Body of pancreas (tissue), 4 donors: ENCODE measurements around the gene SPRYD4. TPM values are rescaled to one million over a fixed set of nuclear protein-coding genes. Genes with fewer than 3 reads are reported as not detected.

ENCODE experiments used
- ATAC-seq: fragments of 150-250 bp; one replicate; pipeline ENCODE4 v1.9.1; 2016
- DNase-seq, 4 donors: peaks; one replicate each; pipeline ENCODE4 v3.0.0-alpha.2; 2019
- H3K27ac ChIP-seq, 4 donors: fragments of 200-600 bp; sonication (generic); 1 replicate in 3 of 4; 2 replicates in 1 of 4; pipeline versions ENCODE4 v1.5.1 to v1.6.1; 2016 to 2019; ENCODE audit warnings: mild to moderate bottlenecking in 1 of 4, mixed read lengths in 1 of 4, moderate library complexity in 1 of 4
- H3K27me3 ChIP-seq, 2 donors: fragments of 200-600 bp; sonication (generic); one replicate each; pipeline ENCODE4 v1.6.0; 2016; ENCODE audit warnings: mild to moderate bottlenecking in 1 of 2
- H3K36me3 ChIP-seq, 2 donors: fragments of 200-600 bp; sonication (generic); replicated peaks in 1 of 2; 2 replicates each; pipeline ENCODE4 v1.5.1; 2016; ENCODE audit warnings: low read depth in 2 of 2; ENCODE audit not compliant: insufficient read depth in 1 of 2
- H3K4me1 ChIP-seq: fragments of 200-600 bp; sonication (generic); one replicate; pipeline ENCODE4 v1.6.0; 2016
- H3K4me3 ChIP-seq, 2 donors: fragments of 200-600 bp; sonication (generic); 1 replicate in 1 of 2; 2 replicates in 1 of 2; pipeline ENCODE4 v1.5.1; 2016 to 2019
- H3K9me3 ChIP-seq, 3 donors: fragments of 200-600 bp; sonication (generic); 1 replicate in 2 of 3; 2 replicates in 1 of 3; pipeline ENCODE4 v1.5.1; 2016
- POLR2A ChIP-seq, 3 donors: fragments of 450-650 bp; IDR thresholded peaks; one replicate each; pipeline ENCODE4 v1.6.1; 2016; ENCODE audit warnings: antibody characterized with exemption in 3 of 3, mild to moderate bottlenecking in 2 of 3
- WGBS, 2 donors: methylation state at CpG; one replicate each; pipeline ENCODE4 v1.1.5; 2017; 5-methylcytosine and 5-hydroxymethylcytosine counted together
- intact Hi-C: fragments of 100-400 bp; cut with DNase I; formaldehyde crosslinking; loops from one replicate; pipeline ENCODE4 v1.15.1; 2023
- total RNA-seq, 2 donors: library from RNA; depleted of rRNA; stranded (reverse); fragments of >200 nt; gene quantifications; one replicate each; pipeline ENCODE4 v1.1.0, GENCODE V29; 2016
- TF ChIP-seq, protein P1 (sequence below), 7 experiments: fragments of 450-650 bp in 4 of 7; fragments of 200-600 bp in 3 of 7; sonication (generic) in 3 of 7; IDR thresholded peaks; one replicate each; pipeline ENCODE4 v1.5.1; 2016 to 2019; ENCODE audit warnings: antibody characterized with exemption in 7 of 7

The SPRYD4 gene
- total RNA-seq, 2 donors from 2014 or later, result 1.6 to 2.1 TPM

DNA sequence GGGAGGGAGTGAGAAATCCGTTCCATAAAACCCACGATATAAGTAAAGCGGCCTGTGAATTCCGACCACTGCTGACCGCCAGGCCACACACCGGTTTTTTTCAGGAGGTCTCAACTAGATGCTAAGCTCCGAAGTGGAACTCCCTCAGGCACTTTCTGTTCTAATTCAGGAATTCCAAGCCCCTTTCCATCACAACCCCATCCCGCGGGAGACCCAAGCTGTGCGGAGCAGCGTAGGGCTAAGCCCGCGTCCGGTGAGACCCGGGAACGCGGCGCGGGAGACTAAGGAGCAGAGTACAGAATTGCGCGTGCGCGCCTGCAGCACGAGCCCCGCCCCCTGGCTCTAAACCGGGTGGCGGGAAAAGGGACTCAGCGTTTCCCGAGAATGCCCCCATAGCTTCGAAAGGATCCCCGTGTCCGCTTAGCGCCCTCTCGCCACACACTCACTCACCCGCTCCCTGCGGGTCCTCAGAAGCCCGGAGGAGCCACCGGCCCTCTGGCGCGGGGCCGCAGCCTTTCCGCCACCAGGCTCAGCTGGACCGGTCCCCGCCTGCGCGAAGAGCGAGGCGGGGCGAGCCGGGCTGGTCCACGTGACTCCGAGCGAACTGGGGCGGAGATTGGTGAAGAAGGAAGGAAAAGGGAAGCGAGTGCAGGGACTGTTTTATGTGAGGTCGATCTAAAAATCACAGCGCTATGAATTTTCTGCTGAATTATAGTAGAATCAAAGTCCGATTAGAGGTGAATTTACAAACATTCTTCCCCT is 19.3 kb upstream of the SPRYD4 start, which contains the start of gene TIMELESS:
Gene TIMELESS, minus strand, starts transcription at position 567 of the 762 bp plus-strand sequence. CDS start 15,256 bp downstream, outside the sequence.
- intact Hi-C loops, result no loop called here
- Histone ChIP-seq H3K36me3 (no peaks in the 10 kb centered on the region), H3K4me3 (peak within 1 kb of the TSS; percentile 41 to 88), H3K4me1 (peaks cover 12% of the 10 kb centered on the region), H3K27me3 (no peaks in the 10 kb centered on the region), H3K9me3 (no peaks in the 10 kb centered on the region), H3K27ac (peak within 1 kb of the TSS; percentile 78 to 92 (median 88))
- DNase-seq (peak; percentile 87 to 90 (median 90)), ATAC-seq (peak; percentile 98)
- TF ChIP-seq, protein P1, sequence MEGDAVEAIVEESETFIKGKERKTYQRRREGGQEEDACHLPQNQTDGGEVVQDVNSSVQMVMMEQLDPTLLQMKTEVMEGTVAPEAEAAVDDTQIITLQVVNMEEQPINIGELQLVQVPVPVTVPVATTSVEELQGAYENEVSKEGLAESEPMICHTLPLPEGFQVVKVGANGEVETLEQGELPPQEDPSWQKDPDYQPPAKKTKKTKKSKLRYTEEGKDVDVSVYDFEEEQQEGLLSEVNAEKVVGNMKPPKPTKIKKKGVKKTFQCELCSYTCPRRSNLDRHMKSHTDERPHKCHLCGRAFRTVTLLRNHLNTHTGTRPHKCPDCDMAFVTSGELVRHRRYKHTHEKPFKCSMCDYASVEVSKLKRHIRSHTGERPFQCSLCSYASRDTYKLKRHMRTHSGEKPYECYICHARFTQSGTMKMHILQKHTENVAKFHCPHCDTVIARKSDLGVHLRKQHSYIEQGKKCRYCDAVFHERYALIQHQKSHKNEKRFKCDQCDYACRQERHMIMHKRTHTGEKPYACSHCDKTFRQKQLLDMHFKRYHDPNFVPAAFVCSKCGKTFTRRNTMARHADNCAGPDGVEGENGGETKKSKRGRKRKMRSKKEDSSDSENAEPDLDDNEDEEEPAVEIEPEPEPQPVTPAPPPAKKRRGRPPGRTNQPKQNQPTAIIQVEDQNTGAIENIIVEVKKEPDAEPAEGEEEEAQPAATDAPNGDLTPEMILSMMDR (IDR thresholded peaks at IDR 0.05), result peak in 3 of 7 experiments; percentile 28 to 41 (median 36)
- peak; percentile 44 to 81 (median 80) for TF ChIP-seq POLR2A (IDR thresholded peaks at IDR 0.05)
- WGBS, 2 donors, result 0% methylated on average over 19 to 58 of the region's 58 CpGs

DNA sequence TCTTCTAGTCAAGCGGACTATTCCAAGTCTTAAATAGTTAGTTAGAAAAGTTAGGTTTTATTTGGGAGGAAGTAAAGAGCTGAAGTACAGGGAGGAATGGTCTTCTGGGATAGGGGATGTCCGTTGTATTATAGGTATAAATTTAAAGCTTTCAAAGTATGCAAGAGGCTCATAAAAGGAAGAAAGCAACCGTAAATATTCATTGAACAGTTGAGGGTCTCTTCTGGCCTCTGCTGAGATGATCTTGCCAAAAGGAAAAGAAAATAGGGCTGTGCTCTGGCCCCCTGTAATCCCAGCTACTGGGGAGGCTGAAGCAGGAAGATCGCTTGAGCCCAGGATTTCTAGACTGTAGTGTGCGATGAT is 18.8 kb upstream of the SPRYD4 start:
- no peak overlapping the region for H3K4me3 ChIP-seq
- peaks cover 12% of the 10 kb centered on the region for H3K4me1 ChIP-seq
- ATAC-seq (no peak), DNase-seq (no peak)
- H3K27me3 ChIP-seq, result no peaks in the 10 kb centered on the region
- no peaks in the 10 kb centered on the region for H3K9me3 ChIP-seq
- 31 to 35% methylated on average over 5 of the region's 5 CpGs for WGBS, 2 donors
- intact Hi-C loops, result no loop called here
- H3K27ac ChIP-seq, result peak overlapping the region; percentile 78 to 92 (median 88)
- no peaks in the 10 kb centered on the region for H3K36me3 ChIP-seq
- TF ChIP-seq, protein P1 (IDR thresholded peaks at IDR 0.05), result no peak
- TF ChIP-seq POLR2A (IDR thresholded peaks at IDR 0.05), result no peak

DNA sequence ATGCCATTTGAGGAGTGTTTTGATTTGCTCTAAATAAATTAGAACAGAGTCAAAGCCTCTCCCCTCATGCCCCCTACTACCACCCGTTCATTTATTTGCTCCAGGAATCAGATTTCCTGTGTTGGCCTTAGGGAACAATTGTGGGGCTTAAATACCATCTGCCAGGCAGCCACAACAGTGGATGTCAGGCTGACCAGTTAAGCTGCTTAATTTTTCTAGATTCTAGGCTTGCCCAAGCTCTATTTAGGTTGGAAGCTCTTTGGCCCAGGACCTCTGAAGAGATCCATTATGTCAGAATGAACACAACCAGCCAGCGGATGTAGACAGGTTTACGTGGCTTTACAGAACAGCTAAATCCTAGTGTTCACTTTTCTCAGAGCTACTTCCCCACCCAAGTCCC is 18.1 kb upstream of the SPRYD4 start:
- no peak for TF ChIP-seq POLR2A (IDR thresholded peaks at IDR 0.05)
- TF ChIP-seq, protein P1 (IDR thresholded peaks at IDR 0.05), result no peak

DNA sequence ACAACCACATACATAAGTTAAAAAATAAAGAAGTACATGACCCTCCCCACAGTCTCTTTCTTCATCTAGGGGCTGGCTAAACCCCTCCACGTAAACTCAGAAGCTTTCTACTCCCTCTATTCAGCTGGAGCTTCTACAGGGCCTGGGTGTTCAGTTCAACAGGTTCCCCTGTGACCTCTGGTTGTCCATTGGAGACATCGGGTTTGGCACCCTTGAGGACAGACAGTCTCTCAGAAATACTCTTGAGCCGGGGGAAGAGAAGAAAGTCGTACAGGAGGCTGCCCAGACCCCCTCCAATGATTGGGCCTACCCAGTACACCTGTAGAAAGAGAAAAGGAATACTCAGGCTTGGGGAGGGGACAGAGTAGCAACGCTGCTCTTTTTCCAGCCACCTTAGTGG is 17.2 kb upstream of the SPRYD4 start:
- Histone ChIP-seq H3K4me3 (no peak overlapping the region), H3K27me3 (no peaks in the 10 kb centered on the region), H3K27ac (no peak overlapping the region), H3K9me3 (no peaks in the 10 kb centered on the region), H3K4me1 (peaks cover 12% of the 10 kb centered on the region), H3K36me3 (no peaks in the 10 kb centered on the region)
- TF ChIP-seq, protein P1 (IDR thresholded peaks at IDR 0.05), result no peak
- no peak for TF ChIP-seq POLR2A (IDR thresholded peaks at IDR 0.05)
- no peak for DNase-seq
- intact Hi-C loops, result loop anchor here (10.0 kb wide), 1 partner anchor 136 kb away; the partner anchor contains the start of gene CNPY2
- no peak for ATAC-seq
- WGBS, 2 donors, result 62 to 72% methylated on average over 5 of the region's 5 CpGs

More for the DNA sequence above, 18.1 kb upstream of the SPRYD4 start:
- DNase-seq (no peak), ATAC-seq (no peak)
- peaks cover 12% of the 10 kb centered on the region for H3K4me1 ChIP-seq
- peak overlapping the region in 1 of 4 donors; percentile 92 for H3K27ac ChIP-seq
- no peaks in the 10 kb centered on the region for H3K9me3 ChIP-seq
- intact Hi-C loops, result loop anchor here (10.0 kb wide), 1 partner anchor 135 kb away; the partner anchor contains the start of gene CNPY2
- no peaks in the 10 kb centered on the region for H3K27me3 ChIP-seq
- no peak overlapping the region for H3K4me3 ChIP-seq
- WGBS, 2 donors, result 87 to 96% methylated on average over 3 of the region's 3 CpGs
- H3K36me3 ChIP-seq, result no peaks in the 10 kb centered on the region
